ENCODE measurements around the gene TDRD10.

The TDRD10 gene

GRCh38 chr1:154595621-154596020, 93.6 kb downstream of the TDRD10 start:
- Histone ChIP-seq H3K4me1 (ENCODE audit: control insufficient read depth, insufficient read depth, low read length, poor library complexity, severe bottlenecking) (peaks cover 8% of the 10 kb centered on the region), H3K27ac (ENCODE audit: low read depth, low read length, severe bottlenecking) (no peak overlapping the region), H3K4me3 (ENCODE audit: extremely low read depth, insufficient read depth, low read length, poor library complexity, severe bottlenecking) (no peak overlapping the region), H3K36me3 (ENCODE audit: control insufficient read depth, insufficient read depth, low read length) (peaks cover 92% of the 10 kb centered on the region), H3K9me3 (ENCODE audit: control insufficient read depth, low read length) (no peaks in the 10 kb centered on the region)
- no CpG with 5 or more reads among the region's 1 CpG for WGBS, 2 experiments (ENCODE audit: insufficient coverage in 2 of 2)

Measured in mesodermal cell (in vitro differentiated cells).